ENCODE data around the gene LRRC37A. TPM values are rescaled to one million over a fixed set of nuclear protein-coding genes. Genes with fewer than 3 reads are reported as not detected.
"Not testable (repeated sequence)": the region's sequence is repeated elsewhere in the genome, so short reads cannot be mapped to it uniquely, and the experiment has no call there.

The LRRC37A gene
- total RNA-seq, 1 donor from 2014 or later, result 0.45 TPM

- not testable (repeated sequence) for DNase-seq (ENCODE audit: low spot score); ATAC-seq
Measured at GRCh38 chr17:46285500-46285899, 9.4 kb upstream of the LRRC37A start.

GRCh38 chr17:46286764-46287221, 8.1 kb upstream of the LRRC37A start:
- peak; percentile 99 for ATAC-seq
- not testable (repeated sequence) for DNase-seq (ENCODE audit: low spot score)

GRCh38 chr17:46287587-46287986, 7.3 kb upstream of the LRRC37A start:
- ATAC-seq; DNase-seq (ENCODE audit: low spot score): not testable (repeated sequence)

DNA sequence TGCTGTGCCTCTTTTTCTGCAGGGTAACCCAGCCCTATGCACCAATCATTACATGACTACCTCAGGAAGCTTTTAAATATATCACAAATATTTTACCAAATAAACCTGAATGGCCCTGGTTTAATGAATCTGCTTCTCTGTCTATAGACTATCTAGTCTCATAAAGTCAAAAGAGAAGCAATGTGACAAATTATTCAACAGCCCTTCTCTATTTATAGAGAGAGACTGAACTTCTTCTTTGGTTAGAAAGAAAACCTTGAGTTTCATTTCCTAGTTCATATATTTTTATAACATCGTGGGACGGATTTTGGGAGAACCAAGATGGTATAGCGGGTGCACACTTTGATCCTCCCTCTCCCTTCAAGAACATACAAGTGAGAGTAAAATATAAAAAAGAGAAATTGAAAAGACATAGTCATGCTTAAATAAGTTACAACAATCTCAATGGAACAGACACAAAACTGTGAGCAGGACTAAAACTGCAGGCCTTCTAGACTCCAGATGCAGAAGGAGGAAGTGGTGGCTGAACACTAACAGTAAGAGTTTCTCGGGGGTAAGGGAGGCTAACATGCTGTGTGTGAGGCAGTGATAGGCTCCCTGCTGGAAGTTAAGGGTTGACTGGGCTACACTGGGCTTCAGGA, 3.9 kb upstream of the LRRC37A start:
- not testable (repeated sequence) for DNase-seq (ENCODE audit: low spot score)
- ATAC-seq, result peak; percentile 47

DNA sequence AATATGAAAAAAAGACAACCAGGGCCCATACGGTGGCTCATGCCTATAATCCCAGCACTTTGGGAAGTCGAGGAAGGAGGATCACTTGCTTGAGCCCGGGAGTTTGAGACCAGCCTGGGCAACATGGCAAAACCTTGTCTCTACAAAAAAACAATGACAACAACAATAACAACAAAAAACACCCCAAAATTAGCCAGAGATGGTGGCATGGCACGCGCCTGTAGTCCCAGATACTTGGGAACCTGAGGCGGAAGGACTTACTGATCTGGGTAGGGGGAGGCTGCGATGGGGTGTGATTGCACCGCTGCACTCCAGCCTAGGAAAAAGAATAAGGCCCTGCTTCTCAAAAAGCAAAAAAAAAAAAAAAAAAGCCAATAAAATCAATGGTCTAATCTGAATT, 3.3 kb upstream of the LRRC37A start:
- not testable (repeated sequence) for DNase-seq (ENCODE audit: low spot score); ATAC-seq

- not testable (repeated sequence) for ATAC-seq
Measured at GRCh38 chr17:46341220-46341619, 46.3 kb downstream of the LRRC37A start.

GRCh38 chr17:46342131-46342530, 47.2 kb downstream of the LRRC37A start:
- not testable (repeated sequence) for DNase-seq (ENCODE audit: low spot score)
- peak; percentile 59 for ATAC-seq

More at GRCh38 chr17:46341220-46341619, 46.3 kb downstream of the LRRC37A start:
- not testable (repeated sequence) for DNase-seq (ENCODE audit: low spot score)

DNA sequence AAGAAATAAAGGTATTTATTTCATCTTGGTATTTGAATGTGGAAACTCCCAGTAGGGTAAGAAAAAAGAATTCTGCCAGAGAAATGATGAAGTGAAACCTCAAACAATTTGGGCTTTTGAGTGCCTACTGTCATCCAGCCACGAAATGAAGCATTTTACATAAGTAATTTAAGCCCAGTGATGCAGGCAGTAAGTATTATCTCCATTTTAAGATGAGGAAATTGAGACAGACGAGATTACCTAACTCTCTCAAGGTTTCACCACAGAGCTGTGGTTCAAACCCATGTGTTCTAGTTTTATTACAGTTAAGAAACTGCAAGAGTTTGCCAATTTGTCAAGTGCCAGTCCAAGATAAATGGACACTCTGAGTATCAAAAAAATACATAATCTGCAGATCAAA, 53.4 kb downstream of the LRRC37A start:
- ATAC-seq, result peak; percentile 39
- DNase-seq (ENCODE audit: low spot score), result not testable (repeated sequence)

- ATAC-seq; DNase-seq (ENCODE audit: low spot score): not testable (repeated sequence)
Measured at GRCh38 chr17:46349060-46349459, 54.1 kb downstream of the LRRC37A start.

DNA sequence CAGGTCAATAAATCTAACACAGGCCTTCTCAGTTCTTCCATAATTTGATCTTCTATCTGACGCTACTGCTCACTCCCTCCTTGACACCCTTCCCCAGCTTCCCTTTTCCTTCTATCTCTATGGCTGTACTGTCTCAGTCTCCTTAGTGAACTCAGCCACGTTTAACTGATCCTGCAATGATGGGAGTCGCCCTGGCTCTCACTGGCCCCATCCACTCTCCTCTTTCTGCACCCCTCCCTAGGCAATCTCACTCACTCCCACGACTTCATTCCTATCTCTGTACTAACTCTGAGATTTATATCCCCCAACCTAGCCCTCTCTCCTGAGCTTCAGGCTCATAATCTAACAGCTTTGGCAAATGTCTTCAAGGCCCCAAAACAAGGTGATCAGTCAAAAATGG, 58.9 kb downstream of the LRRC37A start:
- not testable (repeated sequence) for ATAC-seq; DNase-seq (ENCODE audit: low spot score)

- not testable (repeated sequence) for DNase-seq (ENCODE audit: low spot score)
- peak; percentile 49 for ATAC-seq
Measured at GRCh38 chr17:46361145-46361735, 66.3 kb downstream of the LRRC37A start.

DNA sequence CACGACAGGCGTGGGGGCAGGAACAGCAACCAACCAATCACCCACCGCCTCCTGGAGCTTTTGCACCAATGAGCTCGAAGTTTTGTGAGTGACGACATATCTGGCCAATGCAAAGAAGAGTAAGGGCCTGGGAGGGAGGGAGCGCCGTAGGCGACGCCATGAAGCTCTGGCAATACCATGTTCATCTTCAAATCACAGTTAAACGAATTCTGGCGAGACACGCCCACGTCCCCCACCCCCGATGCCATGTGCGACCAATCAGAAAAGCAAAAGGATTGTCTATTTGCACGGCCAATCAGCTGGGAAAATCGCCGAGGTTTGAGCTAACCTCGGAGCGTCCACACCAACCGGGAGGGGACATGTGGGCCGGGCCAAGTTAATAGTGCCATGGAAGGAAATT, 66.8 kb downstream of the LRRC37A start, which contains the start of gene ARL17B:
TSS of gene ARL17B (minus strand) at position 12 of the 400 bp plus-strand sequence. CDS start 3,369 bp downstream, outside the sequence.
- peak; percentile 98 for DNase-seq (ENCODE audit: low spot score)
- ATAC-seq, result peak; percentile 96

DNA sequence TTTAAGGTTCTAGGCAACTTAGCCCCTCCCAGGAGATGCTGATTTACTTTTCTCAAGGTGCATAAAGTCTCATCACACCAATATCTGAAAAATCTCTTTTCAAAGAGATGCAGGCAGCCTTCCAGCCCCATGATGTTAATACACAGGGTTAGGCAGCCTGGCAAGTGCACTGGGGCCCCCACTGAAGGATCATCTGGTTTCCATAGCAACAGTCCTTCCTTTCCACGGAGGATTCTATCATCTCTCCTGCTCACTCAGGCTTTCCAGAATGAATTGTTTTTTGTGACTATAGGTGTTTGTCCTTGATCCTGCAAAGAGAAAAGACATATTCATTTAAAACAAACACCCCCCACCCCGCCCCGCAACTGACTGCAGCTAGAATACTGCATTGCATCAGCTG, 72.6 kb downstream of the LRRC37A start:
- not testable (repeated sequence) for ATAC-seq; DNase-seq (ENCODE audit: low spot score)

GRCh38 chr17:46372236-46373229, 77.6 kb downstream of the LRRC37A start:
- not testable (repeated sequence) for DNase-seq (ENCODE audit: low spot score)
- peak; percentile 98 for ATAC-seq

- DNase-seq (ENCODE audit: low spot score), result not testable (repeated sequence)
- peak; percentile 51 for ATAC-seq
Measured at GRCh38 chr17:46373418-46373817, 78.5 kb downstream of the LRRC37A start.

DNA sequence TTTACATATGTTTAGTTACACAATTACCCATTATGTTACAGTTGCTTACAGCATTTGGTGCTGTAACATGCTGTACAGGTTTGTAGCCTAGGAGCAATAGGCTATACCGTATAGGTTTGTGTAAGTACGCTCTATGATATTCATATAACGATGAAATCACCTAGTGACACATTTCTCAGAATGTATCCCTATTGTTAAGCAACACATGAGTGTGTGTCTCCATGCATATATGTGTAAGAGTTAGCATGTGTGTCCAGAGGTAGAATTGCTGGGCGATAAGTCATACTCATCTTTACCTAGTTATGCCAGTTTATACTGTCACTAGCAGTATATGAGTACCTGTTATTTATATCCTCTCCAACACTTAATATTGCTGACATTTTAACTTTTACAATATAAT, 88.2 kb downstream of the LRRC37A start:
- DNase-seq (ENCODE audit: low spot score); ATAC-seq: not testable (repeated sequence)

DNA sequence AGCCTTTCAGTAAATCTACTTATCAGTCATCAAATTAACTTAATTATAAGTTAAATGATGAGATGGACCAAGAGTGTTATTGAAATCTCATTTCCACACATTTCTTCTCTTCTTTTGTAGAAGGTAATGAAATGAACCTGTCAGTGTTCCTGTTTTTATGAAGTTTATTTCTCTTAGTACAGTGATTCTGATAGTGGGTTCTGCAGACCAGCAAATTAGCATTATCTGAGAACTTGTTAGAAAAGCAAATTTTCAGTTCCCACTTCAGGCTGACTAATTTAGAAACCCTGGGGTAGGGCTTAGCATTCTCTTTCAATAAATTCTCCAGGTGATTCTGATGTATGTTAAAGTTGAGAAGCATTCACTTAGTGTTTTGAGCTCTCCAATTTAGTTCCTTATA, 90.6 kb downstream of the LRRC37A start:
- DNase-seq (ENCODE audit: low spot score); ATAC-seq: not testable (repeated sequence)
